ENCODE data around the gene SMC3. TPM values are rescaled to one million over a fixed set of nuclear protein-coding genes. Genes with fewer than 3 reads are reported as not detected.
A peak's percentile ranks its signal among the peaks of the same experiment; 100 is the strongest.

Gene SMC3
- polyA plus RNA-seq, 1 donor from 2014 or later = 70.1 TPM

DNA sequence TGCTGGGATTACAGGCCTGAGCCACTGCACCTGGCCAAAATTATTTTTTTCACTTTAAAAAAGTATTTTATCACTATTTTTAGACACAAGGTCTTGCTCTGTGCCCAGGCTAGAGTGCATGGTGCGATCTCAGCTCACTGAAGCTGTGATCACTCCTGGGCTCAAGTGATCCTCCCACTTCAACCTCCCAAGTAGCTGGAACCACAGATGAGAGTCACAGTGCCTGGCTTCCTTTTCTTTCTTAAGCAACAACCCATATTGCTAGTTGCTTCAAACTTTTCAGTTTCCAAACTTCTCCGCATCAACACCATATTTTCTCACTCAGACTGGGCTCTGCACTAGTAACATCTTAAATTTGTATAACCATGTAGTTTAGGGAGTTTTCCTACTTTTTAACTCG, 9.5 kb upstream of the SMC3 start:
- H3K4me3 Mint-ChIP-seq = no peak overlapping the region
- no peak overlapping the region for H3K27ac Mint-ChIP-seq
- peaks cover 10% of the 10 kb centered on the region for H3K27me3 Mint-ChIP-seq
- no peaks in the 10 kb centered on the region for H3K9me3 Mint-ChIP-seq
- H3K4me1 Mint-ChIP-seq = peaks cover 2 to 4% (median 4%) of the 10 kb centered on the region in 3 donors
- peaks cover 2% of the 10 kb centered on the region for H3K36me3 Mint-ChIP-seq

DNA sequence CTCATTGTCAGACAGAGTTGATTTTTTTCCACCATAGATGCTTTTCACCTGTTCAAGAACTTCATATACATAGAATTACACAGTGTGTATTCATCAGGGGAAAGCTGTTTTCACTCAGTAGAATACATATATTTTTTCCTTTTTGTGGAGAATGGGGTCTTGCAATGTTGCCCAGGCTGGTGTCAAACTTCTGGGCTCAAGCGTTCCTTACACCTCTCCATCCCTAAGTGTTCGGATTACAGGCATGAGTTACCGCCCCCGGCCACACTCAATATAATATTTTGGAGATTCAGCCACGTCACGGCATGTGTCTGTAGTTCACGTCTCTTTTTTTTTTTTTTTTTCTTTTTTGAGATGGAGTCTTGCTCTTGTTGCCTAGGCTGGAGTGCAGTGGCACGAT, 7.5 kb upstream of the SMC3 start:
- peaks cover 10% of the 10 kb centered on the region for H3K27me3 Mint-ChIP-seq
- H3K4me1 Mint-ChIP-seq = peaks cover 2 to 4% (median 4%) of the 10 kb centered on the region in 3 donors
- H3K9me3 Mint-ChIP-seq = no peaks in the 10 kb centered on the region
- no peak overlapping the region for H3K4me3 Mint-ChIP-seq
- no peak overlapping the region for H3K27ac Mint-ChIP-seq
- peaks cover 2% of the 10 kb centered on the region for H3K36me3 Mint-ChIP-seq

DNA sequence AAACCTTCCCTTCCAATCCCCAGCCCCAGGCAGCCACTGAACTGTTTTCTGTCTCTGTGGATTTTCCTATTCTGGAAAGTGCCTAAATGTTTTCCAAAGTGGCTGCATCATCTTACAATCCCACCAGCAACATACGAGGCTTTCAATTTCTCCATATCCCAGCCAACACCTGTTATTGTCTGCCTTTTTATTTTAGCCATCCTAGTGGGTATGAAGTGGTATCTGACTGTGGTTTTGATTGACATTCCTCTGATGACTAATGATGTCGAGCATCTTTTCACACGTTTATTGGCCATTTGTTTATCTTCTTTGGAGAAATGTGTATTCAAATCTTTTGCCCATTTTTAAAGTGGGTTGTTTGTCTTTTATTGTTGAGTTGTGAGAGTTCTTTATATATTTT, 6.2 kb upstream of the SMC3 start:
- Mint-ChIP-seq H3K4me3 (no peak overlapping the region), H3K36me3 (no peaks in the 10 kb centered on the region), H3K4me1 (peaks cover 2 to 4% (median 4%) of the 10 kb centered on the region in 3 donors), H3K27me3 (peaks cover 10% of the 10 kb centered on the region), H3K9me3 (no peaks in the 10 kb centered on the region), H3K27ac (no peak overlapping the region)

DNA sequence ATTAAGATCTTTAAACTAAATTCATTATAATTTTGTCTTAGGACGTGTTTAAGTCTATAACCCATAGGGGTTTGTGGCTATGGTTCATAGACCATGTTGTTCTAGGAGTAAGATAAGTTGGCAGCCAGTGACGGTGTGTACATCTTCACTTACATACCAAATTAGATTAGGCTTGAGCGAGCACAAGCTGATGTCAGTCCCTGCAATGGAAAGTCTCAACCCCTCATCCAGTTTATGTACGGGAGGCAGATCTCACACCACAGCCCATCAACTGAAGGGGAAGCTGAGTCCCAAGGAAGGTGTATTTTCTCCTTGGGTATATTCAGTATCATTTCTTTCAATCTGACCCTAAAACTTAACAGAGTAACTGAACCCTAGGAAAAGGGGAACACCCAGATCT, 5.1 kb upstream of the SMC3 start:
- H3K36me3 Mint-ChIP-seq = no peaks in the 10 kb centered on the region
- H3K4me3 Mint-ChIP-seq = no peak overlapping the region
- no peaks in the 10 kb centered on the region for H3K9me3 Mint-ChIP-seq
- no peak overlapping the region for H3K27ac Mint-ChIP-seq
- peaks cover 10% of the 10 kb centered on the region for H3K27me3 Mint-ChIP-seq
- H3K4me1 Mint-ChIP-seq = peaks cover 4 to 7% (median 4%) of the 10 kb centered on the region in 3 donors

DNA sequence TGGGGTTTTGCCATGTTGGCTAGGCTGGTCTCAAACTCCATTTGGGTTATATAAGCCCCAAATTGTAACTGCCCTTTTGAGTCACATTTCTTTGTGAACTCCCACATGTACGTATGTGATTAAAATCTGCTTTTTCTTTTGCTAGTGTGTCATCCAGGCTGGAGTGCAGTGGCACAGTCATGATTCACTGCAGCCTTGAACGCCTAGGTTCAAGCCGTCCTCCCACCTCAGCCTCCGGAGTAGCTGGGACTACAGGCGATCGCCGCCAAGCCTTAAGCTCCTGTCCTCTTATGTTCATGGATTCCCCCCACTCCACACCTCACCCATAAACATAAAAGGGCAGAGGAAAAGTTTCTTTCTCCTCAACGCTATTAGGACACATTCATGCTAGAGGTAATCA, 4.4 kb upstream of the SMC3 start:
- H3K36me3 Mint-ChIP-seq = no peaks in the 10 kb centered on the region
- H3K4me3 Mint-ChIP-seq = no peak overlapping the region
- no peak overlapping the region for H3K27ac Mint-ChIP-seq
- H3K9me3 Mint-ChIP-seq = no peaks in the 10 kb centered on the region
- peaks cover 10% of the 10 kb centered on the region for H3K27me3 Mint-ChIP-seq
- peaks cover 4 to 9% (median 5%) of the 10 kb centered on the region in 3 donors for H3K4me1 Mint-ChIP-seq

DNA sequence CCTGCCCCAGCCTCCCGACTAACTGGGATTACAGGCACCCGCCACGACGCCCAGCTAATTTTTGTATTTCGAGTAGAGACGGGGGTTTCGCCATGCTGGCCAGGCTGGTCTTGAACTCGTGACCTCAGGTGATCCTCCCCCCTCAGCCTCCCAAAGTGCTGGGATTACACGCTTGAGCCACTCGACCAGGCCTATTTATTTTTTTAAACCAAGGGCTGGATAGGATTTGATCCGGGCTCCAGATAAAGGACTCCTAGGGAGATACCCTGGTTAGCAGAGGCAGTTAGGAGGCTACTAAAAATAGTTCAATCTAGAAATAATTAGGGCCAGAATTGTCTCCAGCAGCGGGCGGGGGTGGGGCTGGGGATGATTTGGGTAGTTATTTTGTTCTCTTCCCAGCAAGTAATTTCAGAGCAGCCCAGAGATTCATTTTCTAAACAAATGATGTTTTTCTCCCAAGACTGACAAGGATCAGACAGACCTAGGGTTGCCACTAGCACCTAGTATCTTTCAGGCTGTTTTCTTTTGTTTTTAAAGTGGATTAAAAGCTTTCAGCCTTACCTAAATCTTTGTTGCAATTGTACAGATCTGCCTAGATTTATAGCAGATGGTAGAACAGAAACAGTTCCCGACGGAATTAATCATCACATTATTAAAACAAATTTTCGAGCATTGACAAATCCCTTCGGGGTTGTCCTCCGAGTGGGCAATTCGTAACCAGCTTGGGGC, 859 bp upstream of the SMC3 start:
- Mint-ChIP-seq H3K27ac (peak overlapping the region; percentile 96 to 98 (median 97)), H3K36me3 (peaks cover 3% of the 10 kb centered on the region), H3K4me3 (peak overlapping the region; percentile 89 to 100 (median 98)), H3K27me3 (peaks cover 3% of the 10 kb centered on the region), H3K9me3 (no peaks in the 10 kb centered on the region), H3K4me1 (peaks cover 17 to 35% (median 21%) of the 10 kb centered on the region in 3 donors)

DNA sequence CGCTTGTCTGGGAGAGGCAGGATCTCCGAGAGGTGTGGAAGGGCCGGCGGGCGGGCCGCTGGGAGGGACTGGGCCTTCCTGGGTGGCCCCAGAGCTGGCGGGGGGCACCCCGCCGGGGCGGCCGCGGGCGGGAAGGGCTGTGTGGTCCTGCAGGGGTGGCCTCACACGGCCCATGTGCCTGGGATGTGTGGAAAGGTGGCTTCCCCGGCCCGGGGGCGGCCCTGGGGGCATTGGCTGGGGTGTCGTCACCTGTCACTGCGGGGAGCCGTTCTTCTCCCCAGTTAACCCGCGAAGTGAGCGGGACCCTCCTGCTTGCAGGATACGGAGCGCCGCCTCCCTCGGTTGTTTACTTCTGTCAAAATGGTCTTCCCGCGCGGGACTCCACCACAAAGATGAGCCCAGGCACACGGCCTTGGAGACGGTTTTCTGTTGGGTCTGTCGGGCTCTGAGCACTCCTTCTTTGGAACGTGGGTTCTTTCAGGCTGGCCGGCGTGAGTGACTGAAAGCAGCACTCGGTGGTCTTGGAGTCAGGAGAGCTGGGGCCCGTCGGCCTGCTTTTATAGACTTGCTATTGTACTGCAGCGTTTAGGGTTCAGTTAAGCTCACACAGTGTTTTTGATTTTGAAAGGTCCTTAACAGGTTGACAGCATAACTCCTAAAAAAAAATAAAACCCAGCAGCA, 700 bp downstream of the SMC3 start:
- Mint-ChIP-seq H3K4me3 (peak overlapping the region; percentile 89 to 100 (median 98)), H3K27ac (peak overlapping the region; percentile 96 to 98 (median 97)), H3K4me1 (peaks cover 24 to 41% (median 31%) of the 10 kb centered on the region in 3 donors), H3K36me3 (peaks cover 3% of the 10 kb centered on the region), H3K9me3 (no peaks in the 10 kb centered on the region), H3K27me3 (peaks cover 2% of the 10 kb centered on the region)

DNA sequence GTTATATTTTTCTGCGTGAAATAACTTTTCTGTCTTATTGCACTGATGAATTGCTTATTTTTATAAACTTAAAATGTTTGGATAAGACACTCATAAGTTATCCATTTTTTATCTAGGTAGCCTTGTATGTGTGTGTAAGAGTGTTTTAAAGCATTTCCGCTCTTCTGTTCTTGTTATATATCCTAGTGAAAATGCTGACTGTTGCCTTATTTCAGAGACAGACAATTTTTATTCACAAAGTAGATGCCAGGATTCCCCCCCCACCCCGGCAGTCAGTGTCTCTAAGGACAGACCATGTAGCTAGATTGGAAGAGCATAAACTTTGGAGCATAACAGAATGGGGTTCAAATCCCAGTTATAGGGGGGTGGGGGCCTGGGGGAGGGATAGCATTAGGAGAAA, 1.6 kb downstream of the SMC3 start:
- H3K9me3 Mint-ChIP-seq = no peaks in the 10 kb centered on the region
- H3K27me3 Mint-ChIP-seq = peaks cover 1% of the 10 kb centered on the region
- peak overlapping the region in 1 of 3 donors; percentile 98 for H3K27ac Mint-ChIP-seq
- H3K4me1 Mint-ChIP-seq = peaks cover 24 to 41% (median 31%) of the 10 kb centered on the region in 3 donors
- peak overlapping the region; percentile 89 to 100 (median 98) for H3K4me3 Mint-ChIP-seq
- peaks cover 3% of the 10 kb centered on the region for H3K36me3 Mint-ChIP-seq

DNA sequence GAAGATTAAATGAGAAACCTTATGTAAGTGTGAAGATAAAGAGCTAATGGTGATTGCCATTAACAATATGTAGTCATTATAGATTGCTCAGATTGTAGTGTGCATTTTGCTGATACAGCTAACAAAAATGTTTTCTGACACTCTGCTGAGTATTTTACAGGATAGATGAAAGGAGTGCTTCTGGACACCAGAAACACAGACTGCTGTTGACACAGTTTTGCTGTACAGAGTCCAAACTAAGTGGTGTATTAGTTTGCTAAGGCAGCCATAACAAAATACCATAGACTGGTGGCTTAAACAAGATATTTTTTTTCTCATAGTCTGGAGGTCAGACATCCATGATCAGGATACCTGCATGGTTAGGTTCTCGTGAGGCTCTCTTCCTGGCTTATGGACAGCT, 2.2 kb downstream of the SMC3 start:
- Mint-ChIP-seq H3K4me3 (peak overlapping the region; percentile 32 to 100 (median 55)), H3K27ac (peak overlapping the region in 1 of 3 donors; percentile 98), H3K36me3 (peaks cover 3% of the 10 kb centered on the region), H3K27me3 (no peaks in the 10 kb centered on the region), H3K4me1 (peaks cover 28 to 41% (median 34%) of the 10 kb centered on the region in 3 donors), H3K9me3 (no peaks in the 10 kb centered on the region)

DNA sequence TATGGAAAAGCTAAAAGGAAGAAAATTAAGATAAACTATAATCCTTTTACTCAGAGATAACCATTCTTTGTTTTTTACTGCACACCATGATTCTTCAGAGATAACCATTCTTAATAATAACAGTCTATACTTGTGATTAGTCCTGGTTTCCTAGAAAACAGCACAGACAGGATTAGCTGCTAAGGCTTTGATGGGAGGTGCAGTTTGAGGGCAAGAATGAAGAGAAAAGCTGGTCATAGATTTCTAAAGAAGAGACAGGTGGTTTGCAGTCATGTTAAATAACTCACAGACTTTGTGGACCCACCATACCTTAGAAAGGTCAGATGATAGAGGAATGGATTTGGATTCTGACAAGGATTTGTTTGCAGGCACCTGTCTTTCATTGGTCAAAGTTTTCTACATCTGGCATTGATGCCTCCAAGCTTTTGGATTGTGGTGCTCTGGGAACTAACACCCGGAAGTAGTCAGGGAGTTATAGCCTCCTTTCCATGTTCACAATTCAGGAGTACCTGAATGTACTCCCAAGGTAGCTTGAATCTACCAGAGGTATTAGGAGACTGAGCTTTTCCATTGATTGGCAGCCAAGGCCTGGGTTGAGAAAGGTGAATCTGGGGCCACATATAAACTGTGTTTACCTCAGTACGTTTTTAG, 3.7 kb downstream of the SMC3 start:
- Mint-ChIP-seq H3K4me3 (peak overlapping the region in 2 of 4 donors; percentile 12 to 48), H3K9me3 (no peaks in the 10 kb centered on the region), H3K27me3 (no peaks in the 10 kb centered on the region), H3K27ac (peak overlapping the region in 1 of 3 donors; percentile 50), H3K36me3 (peaks cover 3% of the 10 kb centered on the region), H3K4me1 (peaks cover 28 to 41% (median 34%) of the 10 kb centered on the region in 3 donors)

DNA sequence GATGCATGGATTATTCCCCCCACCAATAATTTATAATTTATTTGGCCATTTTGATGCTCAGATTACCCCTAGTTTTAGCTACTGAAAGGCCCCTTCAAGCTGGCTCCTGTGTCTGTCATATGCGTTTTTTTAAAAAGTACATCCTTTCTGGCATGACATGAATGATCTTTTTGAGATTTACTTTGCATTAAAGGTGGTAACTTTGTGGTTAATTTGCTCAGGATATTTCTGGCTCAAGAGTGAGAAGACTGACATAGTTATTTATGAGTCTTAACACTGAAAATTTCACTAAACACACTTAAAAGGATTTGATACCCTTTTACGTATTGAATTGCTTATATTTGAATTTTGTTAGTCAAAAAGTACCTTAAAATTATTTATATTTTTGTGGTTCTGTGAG, 5.4 kb downstream of the SMC3 start:
- Mint-ChIP-seq H3K27me3 (no peaks in the 10 kb centered on the region), H3K4me3 (peak overlapping the region in 1 of 4 donors; percentile 37)

DNA sequence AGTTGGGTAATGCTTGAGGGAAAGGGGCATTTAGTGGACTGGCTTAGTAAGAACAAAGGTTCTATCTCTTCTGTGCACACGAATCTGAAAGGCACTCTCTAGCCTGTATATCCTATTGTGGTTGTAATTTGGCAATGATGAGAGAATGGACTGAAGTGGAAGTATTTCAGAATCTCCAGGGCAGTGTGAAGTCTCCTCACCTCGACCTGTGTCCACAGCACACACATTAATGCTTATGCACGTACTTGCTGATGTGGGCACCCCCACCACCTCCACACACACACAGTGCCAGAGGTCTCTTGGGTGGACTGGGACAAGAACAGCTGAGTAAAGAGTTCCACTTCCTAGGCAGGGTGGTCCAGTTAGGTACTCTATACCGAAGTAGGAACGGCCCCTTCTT, 6.9 kb downstream of the SMC3 start:
- Mint-ChIP-seq H3K4me3 (peak overlapping the region in 2 of 4 donors; percentile 22 to 34), H3K27me3 (no peaks in the 10 kb centered on the region), H3K4me1 (peaks cover 21 to 24% (median 21%) of the 10 kb centered on the region in 3 donors), H3K9me3 (no peaks in the 10 kb centered on the region), H3K27ac (peak overlapping the region in 1 of 3 donors; percentile 11), H3K36me3 (peaks cover 3% of the 10 kb centered on the region)

More for the DNA sequence above, 5.4 kb downstream of the SMC3 start:
- no peak overlapping the region for H3K27ac Mint-ChIP-seq
- H3K9me3 Mint-ChIP-seq = no peaks in the 10 kb centered on the region
- peaks cover 24 to 33% (median 30%) of the 10 kb centered on the region in 3 donors for H3K4me1 Mint-ChIP-seq
- peaks cover 3% of the 10 kb centered on the region for H3K36me3 Mint-ChIP-seq

DNA sequence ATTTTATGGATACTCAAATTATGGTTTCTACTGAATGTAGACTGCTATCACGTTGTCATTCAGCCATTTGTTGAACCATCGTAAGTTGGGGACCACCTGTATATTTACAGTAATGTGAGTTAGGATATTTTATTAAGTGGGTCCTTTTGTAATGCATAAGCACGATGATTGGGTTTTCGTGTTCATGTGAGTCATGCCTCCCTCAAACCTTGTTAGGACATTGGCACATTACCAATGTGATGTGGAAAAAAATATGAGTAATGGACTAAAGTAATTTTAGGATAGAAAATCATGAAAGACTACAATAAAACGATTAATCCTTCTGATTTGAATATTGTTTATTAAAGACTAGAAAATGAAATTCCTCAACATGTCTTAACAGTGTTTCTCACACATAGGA, 8.7 kb downstream of the SMC3 start:
- Mint-ChIP-seq H3K36me3 (no peaks in the 10 kb centered on the region), H3K27me3 (no peaks in the 10 kb centered on the region), H3K9me3 (no peaks in the 10 kb centered on the region), H3K4me3 (no peak overlapping the region), H3K4me1 (peaks cover 8 to 13% (median 11%) of the 10 kb centered on the region in 3 donors), H3K27ac (no peak overlapping the region)

DNA sequence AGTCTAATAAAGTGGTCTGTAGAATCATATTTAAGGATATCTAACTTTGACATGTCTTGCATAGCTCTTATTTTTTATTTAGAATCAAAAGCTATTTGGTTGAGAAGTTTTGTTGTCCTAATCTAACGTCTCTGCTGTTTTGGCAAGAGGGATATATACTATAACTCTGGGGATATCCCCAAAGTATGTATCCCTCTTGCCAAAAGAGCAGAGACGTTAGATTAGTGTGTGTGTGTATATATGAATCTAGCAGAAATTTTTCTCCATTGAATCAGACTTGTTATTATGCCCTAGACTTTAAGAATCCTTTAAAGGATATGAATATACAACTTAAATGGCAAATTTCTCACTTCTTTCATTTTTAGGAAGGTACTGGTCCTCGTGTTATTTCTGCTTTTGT, 9.6 kb downstream of the SMC3 start:
- Mint-ChIP-seq H3K36me3 (no peaks in the 10 kb centered on the region), H3K27ac (no peak overlapping the region), H3K9me3 (no peaks in the 10 kb centered on the region), H3K4me3 (no peak overlapping the region), H3K4me1 (peaks cover 5 to 12% (median 10%) of the 10 kb centered on the region in 3 donors), H3K27me3 (no peaks in the 10 kb centered on the region)

DNA sequence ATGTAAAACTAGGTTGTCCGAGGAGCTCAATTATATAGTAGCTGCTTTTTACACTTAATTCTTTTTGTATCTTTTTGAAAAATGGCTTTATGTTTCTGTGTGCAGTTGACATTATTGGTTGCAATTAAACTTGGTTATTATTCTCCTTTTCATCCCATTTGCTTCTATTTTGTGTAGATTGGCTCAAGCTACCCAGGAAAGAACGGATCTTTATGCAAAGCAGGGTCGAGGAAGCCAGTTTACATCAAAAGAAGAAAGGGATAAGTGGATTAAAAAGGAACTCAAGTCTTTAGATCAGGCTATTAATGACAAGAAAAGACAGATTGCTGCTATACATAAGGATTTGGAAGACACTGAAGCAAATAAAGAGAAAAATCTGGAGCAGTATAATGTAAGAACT, 16.5 kb downstream of the SMC3 start:
- Mint-ChIP-seq H3K36me3 (peaks cover 3% of the 10 kb centered on the region), H3K9me3 (no peaks in the 10 kb centered on the region), H3K4me3 (no peak overlapping the region), H3K4me1 (no peaks in the 10 kb centered on the region), H3K27ac (no peak overlapping the region), H3K27me3 (no peaks in the 10 kb centered on the region)
